Mesendoderm (in vitro differentiated cells): ENCODE results near the gene NAGLU.
"Not testable (repeated sequence)": the region's sequence is repeated elsewhere in the genome, so short reads cannot be mapped to it uniquely, and the experiment has no call there.

Source experiments
- DNase-seq: peaks from one replicate; pipeline ENCODE4 v3.0.0; 2013
- H2AK5ac ChIP-seq: 2 replicates; pipeline ENCODE4 v1.6.1; 2013; ENCODE audit warnings: low read length, inconsistent platforms
- H2BK120ac ChIP-seq: 2 replicates; pipeline ENCODE4 v1.6.1; 2013; ENCODE audit warnings: low read depth, mild to moderate bottlenecking, low read length, moderate library complexity, mixed read lengths
- H2BK15ac ChIP-seq: replicated peaks from 2 replicates; pipeline ENCODE4 v1.6.1; 2013; ENCODE audit warnings: low read depth, mild to moderate bottlenecking, moderate library complexity
- H2BK5ac ChIP-seq: 2 replicates; pipeline ENCODE4 v1.6.1; 2013; ENCODE audit warnings: low read length, inconsistent platforms
- H3K18ac ChIP-seq: 2 replicates; pipeline ENCODE4 v1.6.1; 2013; ENCODE audit warnings: mild to moderate bottlenecking, low read length, mixed read lengths
- H3K23ac ChIP-seq: one replicate; pipeline ENCODE4 v1.6.1; 2013; ENCODE audit warnings: low read length
- H3K27ac ChIP-seq: 2 replicates; pipeline ENCODE4 v1.5.1; 2013; ENCODE audit warnings: low read depth, mild to moderate bottlenecking, inconsistent platforms, low read length, moderate library complexity
- H3K27me3 ChIP-seq: 2 replicates; pipeline ENCODE4 v1.6.1; 2013; ENCODE audit warnings: low read length, control low read depth, mild to moderate bottlenecking, inconsistent platforms; ENCODE audit not compliant: insufficient read depth, poor library complexity
- H3K36me3 ChIP-seq: 2 replicates; pipeline ENCODE4 v1.6.1; 2013; ENCODE audit warnings: low read length, inconsistent platforms; ENCODE audit not compliant: control insufficient read depth, insufficient read depth
- H3K4ac ChIP-seq: one replicate; pipeline ENCODE4 v1.6.1; 2013; ENCODE audit warnings: low read depth, mild to moderate bottlenecking, low read length, moderate library complexity
- H3K4me1 ChIP-seq: 2 replicates; pipeline ENCODE4 v1.6.1; 2013; ENCODE audit warnings: low read depth, low read length, inconsistent platforms; ENCODE audit not compliant: control insufficient read depth
- H3K4me2 ChIP-seq: 2 replicates; pipeline ENCODE4 v1.6.1; 2013; ENCODE audit warnings: low read length
- H3K4me3 ChIP-seq: 2 replicates; pipeline ENCODE4 v1.5.1; 2013; ENCODE audit warnings: mild to moderate bottlenecking, low read length
- H3K56ac ChIP-seq: one replicate; pipeline ENCODE4 v1.6.1; 2013; ENCODE audit warnings: low read length
- H3K79me1 ChIP-seq: 2 replicates; pipeline ENCODE4 v1.6.1; 2013; ENCODE audit warnings: low read length, inconsistent platforms
- H3K79me2 ChIP-seq: 2 replicates; pipeline ENCODE4 v1.6.1; 2013; ENCODE audit warnings: mild to moderate bottlenecking, low read length; ENCODE audit not compliant: control insufficient read depth, insufficient read depth
- H3K9ac ChIP-seq: 2 replicates; pipeline ENCODE4 v1.6.1; 2013; ENCODE audit warnings: low read length, inconsistent platforms
- H4K5ac ChIP-seq: one replicate; pipeline ENCODE4 v1.6.1; 2013; ENCODE audit warnings: low read length
- H4K8ac ChIP-seq: one replicate; pipeline ENCODE4 v1.6.1; 2013; ENCODE audit warnings: low read depth, mild to moderate bottlenecking, control low read depth, low read length, moderate library complexity
- WGBS: extraction: QIAGEN DNeasy Blood & Tissue Kit; methylation state at CpG from one replicate; pipeline ENCODE4 v1.1.7; 2013; ENCODE audit warnings: low lambda C conversion rate, missing lambda C conversion rate; ENCODE audit not compliant: insufficient coverage; ENCODE audit errors: extremely low coverage; 5-methylcytosine and 5-hydroxymethylcytosine counted together

NAGLU gene

DNA sequence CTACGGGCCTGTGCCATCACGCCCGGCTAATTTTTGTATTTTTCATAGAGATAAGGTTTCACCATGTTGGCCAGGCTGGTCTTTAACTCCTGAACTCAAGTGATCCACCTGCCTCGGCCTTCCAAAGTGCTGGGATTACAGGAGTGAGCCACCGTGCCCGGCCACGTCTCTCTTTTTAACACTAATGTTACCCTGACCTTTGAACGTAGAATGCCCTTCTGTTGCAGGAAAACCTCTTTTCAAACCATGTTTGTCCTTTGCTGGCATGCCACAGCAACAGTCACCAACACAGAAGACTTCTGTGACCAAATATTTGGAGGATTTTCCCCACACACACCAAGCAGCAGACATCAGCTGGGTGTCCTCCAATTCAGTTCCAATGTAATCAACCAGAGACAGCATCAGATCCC, 8.8 kb downstream of the NAGLU start:
- no peak overlapping the region for H2BK5ac ChIP-seq

GRCh38 chr17:42545755-42546505, 9.9 kb downstream of the NAGLU start:
- WGBS = no CpG with 5 or more reads among the region's 9 CpGs
- not testable (repeated sequence) for H3K56ac ChIP-seq, H3K4me3 ChIP-seq, H3K79me1 ChIP-seq, H2AK5ac ChIP-seq, H3K4me2 ChIP-seq, H4K8ac ChIP-seq, H3K27me3 ChIP-seq, H3K4ac ChIP-seq, H3K79me2 ChIP-seq, H4K5ac ChIP-seq, H3K9ac ChIP-seq, H3K23ac ChIP-seq, H3K27ac ChIP-seq, H2BK15ac ChIP-seq, H2BK5ac ChIP-seq, H2BK120ac ChIP-seq, H3K4me1 ChIP-seq, H3K18ac ChIP-seq, DNase-seq, H3K36me3 ChIP-seq

More for the DNA sequence above, 8.8 kb downstream of the NAGLU start:
- H3K4me2 ChIP-seq = no peak overlapping the region
- H2BK15ac ChIP-seq = no peak overlapping the region
- no peaks in the 10 kb centered on the region for H3K79me1 ChIP-seq
- H3K27ac ChIP-seq = no peak overlapping the region
- H4K5ac ChIP-seq = no peak overlapping the region
- no peak overlapping the region for H2AK5ac ChIP-seq
- no peaks in the 10 kb centered on the region for H3K36me3 ChIP-seq
- H3K23ac ChIP-seq = no peak overlapping the region
- no peak for DNase-seq
- H3K27me3 ChIP-seq = no peaks in the 10 kb centered on the region
- H3K79me2 ChIP-seq = no peaks in the 10 kb centered on the region
- H3K18ac ChIP-seq = no peak overlapping the region
- no peak overlapping the region for H3K4me3 ChIP-seq
- H3K9ac ChIP-seq = no peak overlapping the region
- H3K56ac ChIP-seq = no peak overlapping the region
- H4K8ac ChIP-seq = no peak overlapping the region
- WGBS = no CpG with 5 or more reads among the region's 8 CpGs
- H3K4me1 ChIP-seq = no peaks in the 10 kb centered on the region
- no peak overlapping the region for H2BK120ac ChIP-seq
- H3K4ac ChIP-seq = no peak overlapping the region

GRCh38 chr17:42547001-42547461, 11.0 kb downstream of the NAGLU start:
- H3K79me2 ChIP-seq = no peaks in the 10 kb centered on the region
- no peaks in the 10 kb centered on the region for H3K36me3 ChIP-seq
- no peak overlapping the region for H3K4me3 ChIP-seq
- H3K27ac ChIP-seq = no peak overlapping the region
- H2AK5ac ChIP-seq = no peak overlapping the region
- no peaks in the 10 kb centered on the region for H3K79me1 ChIP-seq
- H3K27me3 ChIP-seq = no peaks in the 10 kb centered on the region
- H2BK120ac ChIP-seq = no peak overlapping the region
- no peak overlapping the region for H4K5ac ChIP-seq
- no peak overlapping the region for H3K56ac ChIP-seq
- no peak overlapping the region for H2BK5ac ChIP-seq
- H3K23ac ChIP-seq = no peak overlapping the region
- no peak overlapping the region for H3K4me2 ChIP-seq
- H4K8ac ChIP-seq = no peak overlapping the region
- DNase-seq = no peak
- H2BK15ac ChIP-seq = no peak overlapping the region
- H3K4me1 ChIP-seq = no peaks in the 10 kb centered on the region
- H3K9ac ChIP-seq = no peak overlapping the region
- H3K4ac ChIP-seq = no peak overlapping the region
- WGBS = no CpG with 5 or more reads among the region's 23 CpGs
- no peak overlapping the region for H3K18ac ChIP-seq

DNA sequence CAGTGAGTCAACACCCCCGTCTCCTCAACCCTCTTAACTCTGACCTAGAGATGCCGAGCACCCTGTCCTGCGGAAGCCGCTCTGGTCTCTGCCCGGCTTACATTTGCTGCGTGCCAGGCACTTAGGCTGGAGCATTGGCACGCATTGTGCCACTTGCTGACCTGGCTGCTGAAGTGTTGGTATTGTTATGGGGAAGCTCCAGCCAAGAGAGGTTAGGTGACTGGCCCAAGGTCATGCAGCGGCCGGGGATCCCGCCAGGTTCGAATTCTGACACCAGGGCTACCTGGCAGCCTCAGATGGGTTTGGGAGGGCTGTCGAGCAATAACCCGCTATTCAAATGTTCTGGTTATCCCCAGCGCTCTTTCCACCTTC, 11.6 kb downstream of the NAGLU start:
- Histone ChIP-seq H4K5ac (no peak overlapping the region), H3K4ac (no peak overlapping the region), H3K18ac (no peak overlapping the region), H2BK5ac (no peak overlapping the region), H3K4me1 (no peaks in the 10 kb centered on the region), H3K79me2 (no peaks in the 10 kb centered on the region), H2BK120ac (no peak overlapping the region), H3K23ac (no peak overlapping the region), H3K27me3 (no peaks in the 10 kb centered on the region), H3K56ac (no peak overlapping the region), H3K27ac (no peak overlapping the region), H4K8ac (no peak overlapping the region), H3K9ac (peak overlapping the region; percentile 56), H3K79me1 (no peaks in the 10 kb centered on the region), H2AK5ac (no peak overlapping the region), H3K36me3 (no peaks in the 10 kb centered on the region), H3K4me3 (no peak overlapping the region), H2BK15ac (no peak overlapping the region), H3K4me2 (peak overlapping the region; percentile 53)
- WGBS = no CpG with 5 or more reads among the region's 14 CpGs
- no peak for DNase-seq

- Histone ChIP-seq H4K8ac (no peak overlapping the region), H2BK120ac (no peak overlapping the region), H3K18ac (no peak overlapping the region), H4K5ac (no peak overlapping the region), H3K27me3 (no peaks in the 10 kb centered on the region), H3K36me3 (no peaks in the 10 kb centered on the region), H3K9ac (peak overlapping the region; percentile 56), H3K79me2 (no peaks in the 10 kb centered on the region), H3K27ac (no peak overlapping the region), H3K4me1 (no peaks in the 10 kb centered on the region), H2BK5ac (no peak overlapping the region), H3K4ac (no peak overlapping the region), H3K4me2 (peak overlapping the region; percentile 63), H3K79me1 (no peaks in the 10 kb centered on the region), H2BK15ac (no peak overlapping the region), H2AK5ac (no peak overlapping the region), H3K23ac (no peak overlapping the region), H3K56ac (peak overlapping the region; percentile 81), H3K4me3 (no peak overlapping the region)
- WGBS = no CpG with 5 or more reads among the region's 74 CpGs
- DNase-seq = peak; percentile 94
Measured at GRCh38 chr17:42548070-42548837, 12.2 kb downstream of the NAGLU start.
